GM12801 (cell line): ENCODE measurements around the gene THSD1.

Experiments used
- TF ChIP-seq, protein P1 (sequence below): IDR thresholded peaks from one replicate; pipeline ENCODE4 v1.5.1; 2011; ENCODE audit warnings: control low read depth; ENCODE audit not compliant: insufficient read length; ENCODE audit errors: extremely low read depth

Gene THSD1

DNA sequence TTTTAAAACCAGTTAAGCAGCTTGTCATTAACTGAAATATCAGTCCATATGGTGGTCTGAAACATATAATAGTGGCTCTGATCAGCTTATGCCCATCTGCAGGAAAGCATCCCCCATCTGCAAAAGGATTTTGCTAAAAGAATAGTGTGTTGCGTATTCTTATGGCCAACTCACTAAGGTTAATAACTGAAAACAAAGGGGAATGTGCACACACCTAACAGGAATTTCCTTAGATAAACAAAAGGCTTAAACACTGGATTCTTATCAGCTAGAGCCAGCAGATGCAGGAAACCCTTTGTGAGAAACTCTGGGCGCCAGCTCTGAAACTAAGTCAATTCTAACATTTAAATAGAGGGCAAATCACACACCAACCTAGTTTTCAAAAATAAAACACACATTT, 22.3 kb upstream of the THSD1 start:
- TF ChIP-seq, protein P1, sequence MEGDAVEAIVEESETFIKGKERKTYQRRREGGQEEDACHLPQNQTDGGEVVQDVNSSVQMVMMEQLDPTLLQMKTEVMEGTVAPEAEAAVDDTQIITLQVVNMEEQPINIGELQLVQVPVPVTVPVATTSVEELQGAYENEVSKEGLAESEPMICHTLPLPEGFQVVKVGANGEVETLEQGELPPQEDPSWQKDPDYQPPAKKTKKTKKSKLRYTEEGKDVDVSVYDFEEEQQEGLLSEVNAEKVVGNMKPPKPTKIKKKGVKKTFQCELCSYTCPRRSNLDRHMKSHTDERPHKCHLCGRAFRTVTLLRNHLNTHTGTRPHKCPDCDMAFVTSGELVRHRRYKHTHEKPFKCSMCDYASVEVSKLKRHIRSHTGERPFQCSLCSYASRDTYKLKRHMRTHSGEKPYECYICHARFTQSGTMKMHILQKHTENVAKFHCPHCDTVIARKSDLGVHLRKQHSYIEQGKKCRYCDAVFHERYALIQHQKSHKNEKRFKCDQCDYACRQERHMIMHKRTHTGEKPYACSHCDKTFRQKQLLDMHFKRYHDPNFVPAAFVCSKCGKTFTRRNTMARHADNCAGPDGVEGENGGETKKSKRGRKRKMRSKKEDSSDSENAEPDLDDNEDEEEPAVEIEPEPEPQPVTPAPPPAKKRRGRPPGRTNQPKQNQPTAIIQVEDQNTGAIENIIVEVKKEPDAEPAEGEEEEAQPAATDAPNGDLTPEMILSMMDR: no peak

DNA sequence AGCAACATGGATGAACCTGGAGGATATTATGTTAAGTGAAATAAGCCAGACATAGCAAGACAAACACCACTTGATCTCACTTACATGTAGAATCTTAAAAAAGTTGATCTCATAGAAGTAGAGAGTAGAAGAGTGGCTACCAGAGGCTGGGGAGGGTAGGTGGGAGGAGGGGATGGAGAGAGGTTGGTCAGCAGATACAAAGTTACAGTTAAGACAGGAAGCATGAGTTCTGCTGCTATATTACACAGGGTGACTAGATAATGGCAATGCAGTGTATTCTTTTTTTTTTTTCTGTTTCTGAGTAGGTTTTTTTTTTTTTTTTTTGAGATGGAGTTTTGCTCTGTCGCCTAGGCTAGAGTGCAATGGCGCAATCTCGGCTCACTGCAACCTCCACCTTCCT, 15.2 kb upstream of the THSD1 start:
- TF ChIP-seq, protein P1: no peak

GRCh38 chr13:52419080-52419479, 13.1 kb upstream of the THSD1 start:
- TF ChIP-seq, protein P1: no peak

GRCh38 chr13:52414963-52415362, 9.0 kb upstream of the THSD1 start:
- TF ChIP-seq, protein P1: no peak

- TF ChIP-seq, protein P1: no peak
Observed at GRCh38 chr13:52414051-52414450, 8.1 kb upstream of the THSD1 start.

DNA sequence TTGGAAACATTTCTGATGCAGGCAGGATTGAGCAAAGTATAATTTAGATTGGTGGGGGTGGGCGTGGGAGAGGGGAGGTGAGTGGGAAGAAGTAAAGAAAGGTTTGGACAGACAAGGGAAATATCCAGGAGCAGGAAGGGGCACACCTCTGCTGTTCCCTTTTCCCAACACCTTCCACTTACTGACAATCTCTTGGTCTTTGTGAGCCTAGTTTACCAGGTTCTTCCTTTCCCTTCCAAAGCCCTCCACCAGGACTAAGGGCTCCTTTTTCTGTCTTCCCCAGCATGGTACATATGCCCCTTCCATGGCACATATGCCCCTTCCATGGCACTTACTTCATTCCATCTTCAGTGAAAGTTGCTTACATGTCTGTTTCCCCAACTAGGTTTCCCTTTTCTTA, 6.2 kb upstream of the THSD1 start:
- TF ChIP-seq, protein P1: no peak

GRCh38 chr13:52411629-52412028, 5.7 kb upstream of the THSD1 start:
- TF ChIP-seq, protein P1: no peak

- TF ChIP-seq, protein P1: no peak
Observed at GRCh38 chr13:52406629-52407028, 657 bp upstream of the THSD1 start.
